Tibial nerve (tissue), 3 donors: ENCODE measurements around the gene NRDE2.

Source experiments
- POLR2A ChIP-seq, 2 donors: fragments of 450-650 bp; IDR thresholded peaks; one replicate each; pipeline ENCODE4 v1.6.1; 2017; ENCODE audit warnings: antibody characterized with exemption in 2 of 2, mild to moderate bottlenecking in 2 of 2, moderate library complexity in 2 of 2
- TF ChIP-seq, protein P1 (sequence below), 5 experiments: fragments of 200-600 bp in 3 of 5; fragments of 450-650 bp in 2 of 5; sonication (generic) in 3 of 5; IDR thresholded peaks; one replicate each; pipeline ENCODE4 v1.5.1; 2016 to 2019; ENCODE audit warnings: antibody characterized with exemption in 5 of 5, mild to moderate bottlenecking in 3 of 5, moderate library complexity in 2 of 5

DNA sequence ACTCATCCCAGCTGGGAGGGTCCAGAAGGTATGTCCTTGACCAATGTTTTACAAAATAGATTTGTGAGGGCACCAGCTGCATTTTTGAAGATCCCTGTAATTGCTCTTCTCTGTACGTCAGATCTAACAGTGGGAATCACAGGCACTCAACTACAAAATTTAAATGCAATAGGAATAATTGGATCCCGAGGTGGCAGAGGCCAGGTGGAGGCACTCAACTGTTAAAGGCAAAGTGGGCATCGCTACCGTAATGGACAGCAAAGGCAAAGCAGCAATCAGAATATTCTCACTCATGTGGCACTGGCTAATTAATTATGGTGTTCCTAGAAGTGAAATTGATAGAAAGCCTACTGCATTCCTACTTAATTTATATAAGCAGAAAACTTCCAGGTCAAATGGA, 103.3 kb downstream of the NRDE2 start:
- no peak for TF ChIP-seq POLR2A (IDR thresholded peaks at IDR 0.05)
- TF ChIP-seq, protein P1, sequence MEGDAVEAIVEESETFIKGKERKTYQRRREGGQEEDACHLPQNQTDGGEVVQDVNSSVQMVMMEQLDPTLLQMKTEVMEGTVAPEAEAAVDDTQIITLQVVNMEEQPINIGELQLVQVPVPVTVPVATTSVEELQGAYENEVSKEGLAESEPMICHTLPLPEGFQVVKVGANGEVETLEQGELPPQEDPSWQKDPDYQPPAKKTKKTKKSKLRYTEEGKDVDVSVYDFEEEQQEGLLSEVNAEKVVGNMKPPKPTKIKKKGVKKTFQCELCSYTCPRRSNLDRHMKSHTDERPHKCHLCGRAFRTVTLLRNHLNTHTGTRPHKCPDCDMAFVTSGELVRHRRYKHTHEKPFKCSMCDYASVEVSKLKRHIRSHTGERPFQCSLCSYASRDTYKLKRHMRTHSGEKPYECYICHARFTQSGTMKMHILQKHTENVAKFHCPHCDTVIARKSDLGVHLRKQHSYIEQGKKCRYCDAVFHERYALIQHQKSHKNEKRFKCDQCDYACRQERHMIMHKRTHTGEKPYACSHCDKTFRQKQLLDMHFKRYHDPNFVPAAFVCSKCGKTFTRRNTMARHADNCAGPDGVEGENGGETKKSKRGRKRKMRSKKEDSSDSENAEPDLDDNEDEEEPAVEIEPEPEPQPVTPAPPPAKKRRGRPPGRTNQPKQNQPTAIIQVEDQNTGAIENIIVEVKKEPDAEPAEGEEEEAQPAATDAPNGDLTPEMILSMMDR (IDR thresholded peaks at IDR 0.05): no peak
